Left lung (tissue), 10 donors: ENCODE measurements around the gene SIKE1. TPM values are rescaled to one million over a fixed set of nuclear protein-coding genes. Genes with fewer than 3 reads are reported as not detected.
"Not testable (repeated sequence)": the region's sequence is repeated elsewhere in the genome, so short reads cannot be mapped to it uniquely, and the experiment has no call there.

Experiments used
- ATAC-seq: fragments of 200-7000 bp; cut with Tn5 transposase; one replicate; pipeline ENCODE4 v1.9.1; 2020; ENCODE audit warnings: moderate library complexity
- DNase-seq, 4 donors: peaks; one replicate each; pipeline ENCODE4 v3.0.0-alpha.2; 2013 to 2020
- H3K27ac ChIP-seq, 2 donors: fragments of 200-600 bp; sonication (generic) in 1 of 2; one replicate each; pipeline versions ENCODE4 v1.5.0 to v1.8.0; 2020 to 2021
- H3K27me3 ChIP-seq, 2 donors: fragments of 200-600 bp; sonication (generic) in 1 of 2; one replicate each; pipeline versions ENCODE4 v1.5.0 to v1.8.0; 2020 to 2021
- H3K36me3 ChIP-seq, 2 donors: fragments of 200-600 bp; sonication (generic) in 1 of 2; one replicate each; pipeline versions ENCODE4 v1.5.0 to v1.8.0; 2020 to 2021
- H3K4me1 ChIP-seq, 2 donors: fragments of 200-600 bp; one replicate each; pipeline ENCODE4 v1.8.0; 2021
- H3K4me3 ChIP-seq, 2 donors: fragments of 200-600 bp; sonication (generic) in 1 of 2; one replicate each; pipeline versions ENCODE4 v1.5.0 to v1.8.0; 2020 to 2021; ENCODE audit warnings: mild to moderate bottlenecking in 1 of 2
- H3K9me3 ChIP-seq, 2 donors: fragments of 200-600 bp; sonication (generic) in 1 of 2; one replicate each; pipeline versions ENCODE4 v1.5.0 to v1.8.0; 2020 to 2021
- CTCF ChIP-seq, 2 donors: fragments of 200-600 bp; sonication (generic) in 1 of 2; IDR thresholded peaks; one replicate each; pipeline versions ENCODE4 v1.5.0 to v1.8.0; 2021; ENCODE audit warnings: antibody characterized with exemption in 2 of 2
- intact Hi-C, 2 donors: fragments of 100-400 bp; cut with DNase I; formaldehyde crosslinking; loops; one replicate each; pipeline versions ENCODE4 v1.11.2 to v1.14.2; 2022
- polyA plus RNA-seq, 6 donors: library from polyadenylated mRNA; unstranded; fragments of 120-200 nt; gene quantifications; one replicate each; pipeline ENCODE4 v1.2.1, GENCODE V29; 2013; ENCODE audit not compliant: insufficient read length in 6 of 6
- total RNA-seq, 2 donors: library from RNA; stranded (reverse); fragmentation: NEBNext Ultra II Directional; extraction: Animal tissue kit (Norgen Biotek cat#: 25700); gene quantifications; one replicate each; pipeline ENCODE4 v1.2.1, GENCODE V29; 2021
- donor health status: DM: no; HTN: yes; CAD: no.
- donor health status: DM: no; HTN: no; CAD: no.

Gene SIKE1
- total and polyA plus RNA-seq, 8 donors = 37.7 to 59.3 (median 49.1) TPM

GRCh38 chr1:114756009-114756892 is 24.2 kb downstream of the SIKE1 start:
- DNase-seq = no peak
- H3K27ac ChIP-seq = peak overlapping the region; percentile 99 to 100
- intact Hi-C loops = no loop called here

GRCh38 chr1:114755006-114755931 is 25.2 kb downstream of the SIKE1 start:
- H3K9me3 ChIP-seq = no peaks in the 10 kb centered on the region

More at GRCh38 chr1:114756009-114756892, 24.2 kb downstream of the SIKE1 start:
- no peak for ATAC-seq
- H3K4me3 ChIP-seq = peak overlapping the region; percentile 77 to 88
- no peaks in the 10 kb centered on the region for H3K36me3 ChIP-seq
- no peak for TF ChIP-seq CTCF (IDR thresholded peaks at IDR 0.05)
- peaks cover 29 to 63% of the 10 kb centered on the region in 2 donors for H3K4me1 ChIP-seq
- H3K27me3 ChIP-seq = no peaks in the 10 kb centered on the region
- no peaks in the 10 kb centered on the region for H3K9me3 ChIP-seq

GRCh38 chr1:114753702-114754101 is 26.8 kb downstream of the SIKE1 start:
- H3K27ac ChIP-seq, H3K9me3 ChIP-seq, H3K27me3 ChIP-seq, ATAC-seq, intact Hi-C loops, H3K4me3 ChIP-seq, DNase-seq: not testable (repeated sequence)
- peaks cover 40 to 88% of the 10 kb centered on the region in 2 donors for H3K4me1 ChIP-seq
- H3K36me3 ChIP-seq = peaks cover 0 to 18% of the 10 kb centered on the region in 2 donors

More at GRCh38 chr1:114755006-114755931, 25.2 kb downstream of the SIKE1 start:
- ATAC-seq (no peak), DNase-seq (no peak)
- no peaks in the 10 kb centered on the region for H3K27me3 ChIP-seq
- no peak for TF ChIP-seq CTCF (IDR thresholded peaks at IDR 0.05)
- peak overlapping the region; percentile 28 to 100 for H3K27ac ChIP-seq
- H3K4me3 ChIP-seq = peak overlapping the region in 1 of 2 donors; percentile 88
- intact Hi-C loops = no loop called here
- H3K4me1 ChIP-seq = peaks cover 36 to 72% of the 10 kb centered on the region in 2 donors
- H3K36me3 ChIP-seq = peaks cover 0 to 4% of the 10 kb centered on the region in 2 donors

GRCh38 chr1:114753143-114753542 is 27.3 kb downstream of the SIKE1 start:
- Histone ChIP-seq H3K27ac (no peak overlapping the region), H3K36me3 (peaks cover 0 to 21% of the 10 kb centered on the region in 2 donors), H3K9me3 (no peaks in the 10 kb centered on the region), H3K27me3 (no peaks in the 10 kb centered on the region), H3K4me3 (no peak overlapping the region), H3K4me1 (peaks cover 40 to 87% of the 10 kb centered on the region in 2 donors)
- intact Hi-C loops = no loop called here
- ATAC-seq (no peak), DNase-seq (no peak)
- no peak for TF ChIP-seq CTCF (IDR thresholded peaks at IDR 0.05)

GRCh38 chr1:114750780-114751179 is 29.7 kb downstream of the SIKE1 start:
- Histone ChIP-seq H3K27ac (no peak overlapping the region), H3K27me3 (no peaks in the 10 kb centered on the region), H3K4me3 (no peak overlapping the region), H3K4me1 (peaks cover 30 to 88% of the 10 kb centered on the region in 2 donors), H3K36me3 (peaks cover 0 to 38% of the 10 kb centered on the region in 2 donors), H3K9me3 (no peaks in the 10 kb centered on the region)
- intact Hi-C loops = no loop called here
- DNase-seq (no peak), ATAC-seq (no peak)
- no peak for TF ChIP-seq CTCF (IDR thresholded peaks at IDR 0.05)
